ENCODE measurements around the gene MT4.

- TF ChIP-seq CTCF (conservative IDR thresholded peaks at IDR 0.05): no peak
- TF ChIP-seq ZFX (IDR thresholded peaks at IDR 0.05): no peak
Observed at GRCh38 chr16:56571525-56571924, 6.7 kb downstream of the MT4 start.
